Endothelial cell of umbilical vein (primary cell): ENCODE measurements around the gene LCLAT1. TPM values are rescaled to one million over a fixed set of nuclear protein-coding genes. Genes with fewer than 3 reads are reported as not detected.

Experiments
- BruUV-seq: library from RNA; stranded (reverse); fragments of 400-500 nt; replicated peaks from 2 replicates; lab custom pipeline; 2021; lab: Mats Ljungman, UMichigan
- CTCF ChIA-PET: fragments of 300-600, 350-600 bp; sonication (Branson Sonifier 250); formaldehyde crosslinking; loops from one replicate; lab custom pipeline; 2021; ENCODE audit warnings: antibody characterized with exemption, inconsistent platforms; lab: Charles Lee
- POLR2A ChIA-PET: fragments of 300-600, 350-600 bp; sonication (Branson Sonifier 250); formaldehyde crosslinking; loops from one replicate; lab custom pipeline; 2021; ENCODE audit warnings: antibody characterized with exemption, inconsistent platforms; lab: Charles Lee
- DNase-seq: peaks from one replicate; pipeline ENCODE4 v3.0.0-alpha.2; 2011; ENCODE audit warnings: low read depth, low spot score
- FAIRE-seq: peaks from 2 replicates; lab custom pipeline; 2011; peaks lifted over from hg19 to GRCh38; lab: Jason Lieb, UNC
- H2AFZ ChIP-seq: 2 replicates; pipeline ENCODE4 v1.6.0; 2012; ENCODE audit warnings: low read depth, low read length, control low read depth, inconsistent platforms
- H3K27ac ChIP-seq: 2 replicates; pipeline ENCODE4 v1.5.1; 2011; ENCODE audit warnings: low read depth, mild to moderate bottlenecking, control low read depth, low read length, moderate library complexity; ENCODE audit not compliant: insufficient read depth
- H3K27me3 ChIP-seq, 2 experiments: 2 replicates each; pipeline versions ENCODE4 v1.6.0 to v1.6.1; 2011; ENCODE audit warnings: low read length in 2 of 2, mixed read lengths in 1 of 2; ENCODE audit not compliant: control insufficient read depth in 2 of 2, insufficient read depth in 2 of 2
- H3K36me3 ChIP-seq, 2 experiments: 2 replicates in 1 of 2; 3 replicates in 1 of 2; pipeline ENCODE4 v1.5.1; 2011; ENCODE audit warnings: low read length in 2 of 2, mild to moderate bottlenecking in 1 of 2, moderate library complexity in 1 of 2; ENCODE audit not compliant: control insufficient read depth in 2 of 2, insufficient read depth in 2 of 2; ENCODE audit errors: extremely low read depth in 1 of 2
- H3K4me1 ChIP-seq: 3 replicates; pipeline ENCODE4 v1.5.1; 2011; ENCODE audit warnings: mild to moderate bottlenecking, low read length; ENCODE audit not compliant: control insufficient read depth, insufficient read depth; ENCODE audit errors: extremely low read depth
- H3K4me2 ChIP-seq: 2 replicates; pipeline ENCODE4 v1.6.1; 2011; ENCODE audit warnings: low read length, control low read depth, mixed read lengths; ENCODE audit not compliant: insufficient read depth
- H3K4me3 ChIP-seq, 3 experiments: fragments of 200-600 bp in 1 of 3; sonication (generic), shearing (Covaris generic) in 1 of 3; replicated peaks in 1 of 3; 2 replicates each; pipeline ENCODE4 v1.5.1; 2011 to 2016; ENCODE audit warnings: control low read depth in 3 of 3, low read length in 3 of 3, mild to moderate bottlenecking in 2 of 3, inconsistent platforms in 1 of 3, low read depth in 1 of 3, moderate library complexity in 1 of 3; ENCODE audit not compliant: insufficient read depth in 1 of 3
- H3K79me2 ChIP-seq: 2 replicates; pipeline ENCODE4 v1.6.0; 2012; ENCODE audit warnings: low read length, inconsistent platforms; ENCODE audit not compliant: control insufficient read depth, insufficient read depth
- H3K9ac ChIP-seq: replicated peaks from 2 replicates; pipeline ENCODE3; 2011; ENCODE audit warnings: low read length, control low read depth; ENCODE audit not compliant: insufficient read depth; ENCODE audit errors: extremely low read depth
- H3K9me1 ChIP-seq: replicated peaks from 3 replicates; pipeline ENCODE4 v1.6.0; 2011; ENCODE audit warnings: mild to moderate bottlenecking, low read length; ENCODE audit not compliant: control insufficient read depth, insufficient read depth; ENCODE audit errors: extremely low read depth
- H3K9me3 ChIP-seq: replicated peaks from 2 replicates; pipeline ENCODE4 v1.5.1; 2012; ENCODE audit warnings: low read length, inconsistent platforms; ENCODE audit not compliant: control insufficient read depth, insufficient read depth
- H4K20me1 ChIP-seq: replicated peaks from 2 replicates; pipeline ENCODE3; 2011; ENCODE audit warnings: mild to moderate bottlenecking, low read length; ENCODE audit not compliant: control insufficient read depth, insufficient read depth; ENCODE audit errors: extremely low read depth
- CTCF ChIP-seq, 2 donors: IDR thresholded peaks; 1 replicate in 1 of 2; 2 replicates in 1 of 2; pipeline ENCODE4 v1.5.1; 2011; ENCODE audit warnings: low read length in 2 of 2, mild to moderate bottlenecking in 2 of 2, moderate library complexity in 2 of 2, control low read depth in 1 of 2, inconsistent platforms in 1 of 2, low read depth in 1 of 2; ENCODE audit not compliant: insufficient read depth in 1 of 2; ENCODE audit errors: extremely low read depth in 1 of 2
- EZH2 ChIP-seq: IDR thresholded peaks from 2 replicates; pipeline ENCODE4 v1.6.1; 2012; ENCODE audit warnings: borderline replicate concordance, low read depth, mild to moderate bottlenecking, moderate library complexity, low read length, inconsistent platforms; ENCODE audit not compliant: severe bottlenecking
- FOS ChIP-seq: IDR thresholded peaks from 2 replicates; pipeline ENCODE4 v1.6.1; 2011; ENCODE audit warnings: mild to moderate bottlenecking, low read length, moderate library complexity, borderline replicate concordance; ENCODE audit not compliant: insufficient read depth
- GATA2 ChIP-seq: IDR thresholded peaks from 2 replicates; pipeline ENCODE4 v1.7.0; 2011; ENCODE audit warnings: low read depth, mild to moderate bottlenecking, moderate library complexity, mixed read lengths, low read length; ENCODE audit not compliant: insufficient read length, insufficient read depth
- JUN ChIP-seq: IDR thresholded peaks from 2 replicates; pipeline ENCODE4 v1.6.1; 2011; ENCODE audit warnings: borderline replicate concordance, low read depth; ENCODE audit not compliant: insufficient read length, insufficient read depth
- MAX ChIP-seq: IDR thresholded peaks from 2 replicates; pipeline ENCODE4 v1.6.1; 2011; ENCODE audit not compliant: insufficient read depth, insufficient read length
- MYC ChIP-seq: IDR thresholded peaks from one replicate; pipeline ENCODE4 v1.6.1; 2011; ENCODE audit warnings: mild to moderate bottlenecking, low read depth, low read length
- POLR2A ChIP-seq: IDR thresholded peaks from 2 replicates; pipeline ENCODE4 v1.6.1; 2012; ENCODE audit warnings: low read depth, mild to moderate bottlenecking, control low read depth, low read length
- POLR2AphosphoS5 ChIP-seq: IDR thresholded peaks from 2 replicates; pipeline ENCODE4 v1.6.1; 2012; ENCODE audit warnings: low read depth, mild to moderate bottlenecking, control low read depth, low read length, moderate library complexity; ENCODE audit not compliant: insufficient read depth
- dilution Hi-C: fragments of 300-500 bp; cut with MboI; formaldehyde crosslinking; loops from one replicate; pipeline ENCODE4 v1.15.0; 2019; ENCODE audit warnings: low sequenced_read_pairs; ENCODE audit not compliant: extremely low pct_ligation_motif_present
- intact Hi-C: fragments of 100-400 bp; cut with micrococcal nuclease; formaldehyde crosslinking; loops from one replicate; pipeline ENCODE4 v1.10.0; 2022
- polyA plus RNA-seq, 4 experiments: library from polyadenylated mRNA; depleted of rRNA in 3 of 4; stranded (reverse) in 3 of 4; unstranded in 1 of 4; fragments of >200 nt; gene quantifications; 2 replicates each; pipeline versions ENCODE4 v1.2.1 to v1.2.3, GENCODE V29; 2011 to 2012; ENCODE audit warnings: missing spikeins in 1 of 4
- total RNA-seq: library from RNA; stranded (reverse); gene quantifications from 2 replicates; pipeline ENCODE4 v1.2.3, GENCODE V29; 2021

Gene LCLAT1
- total and polyA plus RNA-seq, 2 donors (not counting 3 experiments of a cell fraction or from before 2014, with no cell fraction given): 6.1 to 20.8 TPM

- Histone ChIP-seq H3K4me3 (no peak overlapping the region), H3K9me1 (no peaks in the 10 kb centered on the region), H4K20me1 (no peaks in the 10 kb centered on the region), H3K4me1 (no peaks in the 10 kb centered on the region), H3K9ac (no peak overlapping the region), H2AFZ (no peak overlapping the region), H3K79me2 (no peaks in the 10 kb centered on the region), H3K27me3 (no peaks in the 10 kb centered on the region), H3K27ac (no peak overlapping the region), H3K4me2 (no peak overlapping the region), H3K9me3 (no peaks in the 10 kb centered on the region), H3K36me3 (no peaks in the 10 kb centered on the region)
- dilution Hi-C loops (no loop called here), intact Hi-C loops (no loop called here)
- POLR2A ChIA-PET: no interaction called here
- DNase-seq (no peak), FAIRE-seq (no peak)
- no TSS peak for BruUV-seq
- TF ChIP-seq FOS (no peak), EZH2 (no peak), POLR2A (no peak), JUN (no peak), MYC (no peak), GATA2 (no peak), CTCF (IDR thresholded peaks at IDR 0.05; ENCODE audit: extremely low read depth in 1 of 2, insufficient read depth in 1 of 2, low read depth in 1 of 2, low read length in 2 of 2) (no peak), POLR2AphosphoS5 (no peak), MAX (no peak)
- CTCF ChIA-PET: no interaction called here
Observed at GRCh38 chr2:30527411-30527810, 80.4 kb downstream of the LCLAT1 start.
